Measurements from ENCODE around the gene EFHD2.

Gene EFHD2

DNA sequence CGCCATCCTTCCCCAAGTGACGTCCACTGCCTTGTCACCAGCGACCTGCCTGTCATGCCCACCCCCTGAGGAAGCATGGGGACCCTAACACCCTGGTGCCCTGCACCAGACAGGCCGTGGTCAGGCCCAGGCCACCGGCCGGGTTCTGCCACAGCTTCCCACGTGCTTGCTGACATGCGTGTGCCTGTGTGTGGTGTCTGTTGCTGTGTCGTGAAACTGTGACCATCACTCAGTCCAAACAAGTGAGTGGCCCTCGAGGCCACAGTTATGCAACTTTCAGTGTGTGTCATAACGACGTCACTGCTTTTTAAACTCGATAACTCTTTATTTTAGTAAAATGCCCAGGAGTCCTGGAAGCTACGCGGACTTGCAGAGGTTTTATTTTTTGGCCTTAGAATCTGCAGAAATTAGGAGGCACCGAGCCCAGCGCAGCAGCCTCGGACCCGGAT lies 20.0 kb downstream of the EFHD2 start:
- TF ChIP-seq, protein P1, sequence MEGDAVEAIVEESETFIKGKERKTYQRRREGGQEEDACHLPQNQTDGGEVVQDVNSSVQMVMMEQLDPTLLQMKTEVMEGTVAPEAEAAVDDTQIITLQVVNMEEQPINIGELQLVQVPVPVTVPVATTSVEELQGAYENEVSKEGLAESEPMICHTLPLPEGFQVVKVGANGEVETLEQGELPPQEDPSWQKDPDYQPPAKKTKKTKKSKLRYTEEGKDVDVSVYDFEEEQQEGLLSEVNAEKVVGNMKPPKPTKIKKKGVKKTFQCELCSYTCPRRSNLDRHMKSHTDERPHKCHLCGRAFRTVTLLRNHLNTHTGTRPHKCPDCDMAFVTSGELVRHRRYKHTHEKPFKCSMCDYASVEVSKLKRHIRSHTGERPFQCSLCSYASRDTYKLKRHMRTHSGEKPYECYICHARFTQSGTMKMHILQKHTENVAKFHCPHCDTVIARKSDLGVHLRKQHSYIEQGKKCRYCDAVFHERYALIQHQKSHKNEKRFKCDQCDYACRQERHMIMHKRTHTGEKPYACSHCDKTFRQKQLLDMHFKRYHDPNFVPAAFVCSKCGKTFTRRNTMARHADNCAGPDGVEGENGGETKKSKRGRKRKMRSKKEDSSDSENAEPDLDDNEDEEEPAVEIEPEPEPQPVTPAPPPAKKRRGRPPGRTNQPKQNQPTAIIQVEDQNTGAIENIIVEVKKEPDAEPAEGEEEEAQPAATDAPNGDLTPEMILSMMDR (conservative IDR thresholded peaks at IDR 0.05; ENCODE audit: low read depth, low read length) = no peak
- Histone ChIP-seq H3K36me3 (ENCODE audit: insufficient read depth) (no peaks in the 10 kb centered on the region), H3K4me2 (no peak overlapping the region)

DNA sequence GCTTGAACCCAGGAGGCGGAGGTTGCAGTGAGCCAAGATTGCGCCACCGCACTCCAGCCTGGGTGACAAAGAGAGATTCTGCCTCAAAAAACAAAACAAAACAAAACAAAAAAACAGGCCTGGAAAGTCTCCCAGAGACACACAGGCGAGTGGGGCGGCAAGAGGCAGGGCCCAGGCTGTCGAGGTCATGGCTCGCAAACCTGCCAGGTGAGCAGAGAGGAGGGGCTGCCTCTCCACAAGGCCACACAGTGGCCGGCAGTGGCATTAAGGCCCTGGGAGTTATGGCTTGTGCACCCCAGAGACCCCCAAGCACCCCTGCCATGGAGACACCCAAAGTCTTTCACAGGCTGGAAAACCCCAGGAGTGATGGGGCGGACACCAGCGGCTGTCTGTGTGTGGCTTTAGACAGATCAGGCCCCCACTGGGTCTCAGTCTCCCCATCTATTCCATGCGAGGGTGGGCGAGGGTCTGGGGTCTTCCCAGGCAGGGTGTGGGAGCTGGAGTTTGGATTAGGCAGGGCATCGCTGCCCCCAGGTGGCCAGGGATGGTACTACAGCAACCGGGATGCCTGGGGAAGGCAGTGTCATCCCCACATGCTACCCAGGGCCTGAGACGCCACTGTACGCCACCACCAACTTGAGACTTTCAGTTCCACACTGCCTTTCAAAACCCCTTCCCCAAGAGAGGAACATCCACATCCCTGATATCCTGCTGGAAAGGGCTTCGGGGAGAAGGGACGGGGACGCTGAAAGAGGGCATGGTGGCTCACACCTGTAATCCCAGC lies 21.3 kb downstream of the EFHD2 start:
- no peak overlapping the region for H3K9ac ChIP-seq
- no peak overlapping the region for H3K4me2 ChIP-seq

More for the DNA sequence above, 20.0 kb downstream of the EFHD2 start:
- H4K20me1 ChIP-seq (ENCODE audit: insufficient read depth) = no peaks in the 10 kb centered on the region
- H2AFZ ChIP-seq (ENCODE audit: low read depth) = no peak overlapping the region
- no peaks in the 10 kb centered on the region for H3K27me3 ChIP-seq (ENCODE audit: insufficient read depth, low read depth)
- H3K79me2 ChIP-seq (ENCODE audit: insufficient read depth, low read depth) = no peaks in the 10 kb centered on the region
- H3K4me3 ChIP-seq (IDR thresholded peaks at IDR 0.05; ENCODE audit: insufficient read depth, low read depth, low read length) = no peak overlapping the region
- no peaks in the 10 kb centered on the region for H3K4me1 ChIP-seq (ENCODE audit: low read depth, poor library complexity, severe bottlenecking)
- H3K9ac ChIP-seq = no peak overlapping the region
- H3K27ac ChIP-seq = no peak overlapping the region

DNA sequence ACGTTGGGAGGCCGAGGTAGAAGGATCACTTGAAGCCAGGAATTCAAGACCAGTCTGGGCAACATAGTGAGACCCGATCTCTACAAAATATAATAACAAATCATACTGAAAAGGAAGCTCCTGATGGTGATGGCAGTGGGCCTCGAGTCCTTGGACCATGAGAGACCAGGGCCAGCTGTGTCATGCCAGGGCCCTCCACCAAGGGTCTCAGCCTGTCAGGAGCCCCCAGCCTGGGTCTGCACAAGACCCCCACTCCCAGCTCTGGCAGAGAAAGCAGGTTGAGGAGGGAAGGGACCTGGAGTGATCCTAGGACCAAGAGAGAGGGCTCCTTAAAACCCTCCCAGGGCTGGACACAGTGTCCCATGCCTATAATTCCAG lies 21.9 kb downstream of the EFHD2 start:
- TF ChIP-seq, protein P1 (conservative IDR thresholded peaks at IDR 0.05; ENCODE audit: low read depth, low read length) = no peak
- Histone ChIP-seq H3K9ac (no peak overlapping the region), H3K27me3 (ENCODE audit: insufficient read depth, low read depth) (no peaks in the 10 kb centered on the region), H3K4me3 (IDR thresholded peaks at IDR 0.05; ENCODE audit: insufficient read depth, low read depth, low read length) (no peak overlapping the region), H3K36me3 (ENCODE audit: insufficient read depth) (no peaks in the 10 kb centered on the region), H3K4me1 (ENCODE audit: low read depth, poor library complexity, severe bottlenecking) (no peaks in the 10 kb centered on the region), H3K4me2 (no peak overlapping the region), H3K79me2 (ENCODE audit: insufficient read depth, low read depth) (no peaks in the 10 kb centered on the region), H3K27ac (no peak overlapping the region), H2AFZ (ENCODE audit: low read depth) (no peak overlapping the region), H4K20me1 (ENCODE audit: insufficient read depth) (no peaks in the 10 kb centered on the region)

More for the DNA sequence above, 21.3 kb downstream of the EFHD2 start:
- H4K20me1 ChIP-seq (ENCODE audit: insufficient read depth) = no peaks in the 10 kb centered on the region
- H3K27me3 ChIP-seq (ENCODE audit: insufficient read depth, low read depth) = no peaks in the 10 kb centered on the region
- no peak overlapping the region for H3K27ac ChIP-seq
- H3K79me2 ChIP-seq (ENCODE audit: insufficient read depth, low read depth) = no peaks in the 10 kb centered on the region
- no peak overlapping the region for H3K4me3 ChIP-seq (IDR thresholded peaks at IDR 0.05; ENCODE audit: insufficient read depth, low read depth, low read length)
- TF ChIP-seq, protein P1 (conservative IDR thresholded peaks at IDR 0.05; ENCODE audit: low read depth, low read length) = peak; percentile 89
- H3K4me1 ChIP-seq (ENCODE audit: low read depth, poor library complexity, severe bottlenecking) = no peaks in the 10 kb centered on the region
- no peaks in the 10 kb centered on the region for H3K36me3 ChIP-seq (ENCODE audit: insufficient read depth)
- no peak overlapping the region for H2AFZ ChIP-seq (ENCODE audit: low read depth)

DNA sequence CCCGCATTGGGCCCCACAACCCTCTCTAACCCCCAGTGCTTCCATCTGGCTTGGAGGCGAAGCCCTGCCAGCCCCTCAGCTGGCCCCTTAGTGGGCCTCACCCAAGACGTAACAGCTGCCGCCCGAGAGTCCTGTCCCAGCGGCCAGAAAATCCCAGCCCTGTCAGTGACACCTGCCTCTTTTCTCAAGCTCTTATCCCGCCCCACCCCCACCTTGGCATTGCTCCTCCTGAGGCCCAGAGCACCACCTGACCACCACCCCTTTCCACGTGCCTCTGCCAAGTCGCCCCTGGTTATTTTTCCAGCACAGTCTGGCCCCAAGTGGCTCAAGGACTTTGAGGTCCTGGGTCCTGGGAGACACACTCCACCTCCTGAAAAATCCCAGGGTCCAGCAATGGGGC lies 22.6 kb downstream of the EFHD2 start:
- H2AFZ ChIP-seq (ENCODE audit: low read depth) = no peak overlapping the region
- no peaks in the 10 kb centered on the region for H3K36me3 ChIP-seq (ENCODE audit: insufficient read depth)
- H3K9ac ChIP-seq = no peak overlapping the region
- no peaks in the 10 kb centered on the region for H3K79me2 ChIP-seq (ENCODE audit: insufficient read depth, low read depth)
- TF ChIP-seq, protein P1 (conservative IDR thresholded peaks at IDR 0.05; ENCODE audit: low read depth, low read length) = no peak
- H3K4me2 ChIP-seq = no peak overlapping the region
- H3K27ac ChIP-seq = no peak overlapping the region
- no peaks in the 10 kb centered on the region for H4K20me1 ChIP-seq (ENCODE audit: insufficient read depth)
- no peaks in the 10 kb centered on the region for H3K4me1 ChIP-seq (ENCODE audit: low read depth, poor library complexity, severe bottlenecking)
- H3K27me3 ChIP-seq (ENCODE audit: insufficient read depth, low read depth) = no peaks in the 10 kb centered on the region
- H3K4me3 ChIP-seq (IDR thresholded peaks at IDR 0.05; ENCODE audit: insufficient read depth, low read depth, low read length) = no peak overlapping the region

Data from KMS-11 (cell line).